IPS-NIHi7 (cell line): ENCODE results near the gene CCHCR1.
"Not testable (repeated sequence)": the region's sequence is repeated elsewhere in the genome, so short reads cannot be mapped to it uniquely, and the experiment has no call there.

Source experiments
- DNase-seq: peaks from one replicate; pipeline ENCODE4 v3.0.0; 2012; ENCODE audit warnings: mixed read lengths; ENCODE audit errors: extremely low spot score

CCHCR1 gene

GRCh38 chr6:31157513-31158139 lies at the start of gene CCHCR1:
Gene CCHCR1, minus strand, starts transcription at chr6:31157802. Its CDS starts 202 bp downstream, at chr6:31157600.
- DNase-seq, result peak; percentile 26

GRCh38 chr6:31205638-31206037 lies 48.0 kb upstream of the CCHCR1 start:
- no peak for DNase-seq

- no peak for DNase-seq
Observed at GRCh38 chr6:31204751-31205145, 47.1 kb upstream of the CCHCR1 start.

GRCh38 chr6:31203345-31203979 lies 45.9 kb upstream of the CCHCR1 start:
- DNase-seq, result no peak

- no peak for DNase-seq
Observed at GRCh38 chr6:31202259-31203166, 44.9 kb upstream of the CCHCR1 start.

GRCh38 chr6:31199105-31199452 lies 41.5 kb upstream of the CCHCR1 start:
- DNase-seq, result not testable (repeated sequence)

GRCh38 chr6:31197559-31198305 lies 40.1 kb upstream of the CCHCR1 start:
- DNase-seq, result peak; percentile 47

GRCh38 chr6:31196251-31197022 lies 38.8 kb upstream of the CCHCR1 start:
- DNase-seq, result not testable (repeated sequence)

- not testable (repeated sequence) for DNase-seq
Observed at GRCh38 chr6:31195308-31195979, 37.8 kb upstream of the CCHCR1 start.

- no peak for DNase-seq
Observed at GRCh38 chr6:31194061-31194834, 36.6 kb upstream of the CCHCR1 start.

- DNase-seq, result no peak
Observed at GRCh38 chr6:31193206-31193605, 35.6 kb upstream of the CCHCR1 start.

GRCh38 chr6:31192431-31193105 lies 35.0 kb upstream of the CCHCR1 start:
- DNase-seq, result peak; percentile 69

GRCh38 chr6:31190488-31190887 lies 32.9 kb upstream of the CCHCR1 start:
- DNase-seq, result no peak

GRCh38 chr6:31189223-31189622 lies 31.6 kb upstream of the CCHCR1 start:
- DNase-seq, result not testable (repeated sequence)

GRCh38 chr6:31187780-31188194 lies 30.2 kb upstream of the CCHCR1 start:
- DNase-seq, result no peak

GRCh38 chr6:31186052-31186734 lies 28.6 kb upstream of the CCHCR1 start:
- DNase-seq, result no peak

GRCh38 chr6:31185695-31186051 lies 28.1 kb upstream of the CCHCR1 start:
- not testable (repeated sequence) for DNase-seq

- not testable (repeated sequence) for DNase-seq
Observed at GRCh38 chr6:31183859-31184258, 26.3 kb upstream of the CCHCR1 start.

GRCh38 chr6:31183287-31183686 lies 25.7 kb upstream of the CCHCR1 start:
- DNase-seq, result not testable (repeated sequence)
